Endodermal cell (in vitro differentiated cells): Measurements from ENCODE around the gene NTRK2. TPM values are rescaled to one million over a fixed set of nuclear protein-coding genes. Genes with fewer than 3 reads are reported as not detected.

Source experiments
- DNase-seq: peaks from one replicate; pipeline ENCODE4 v3.0.0-alpha.2; 2017
- H3K27ac ChIP-seq: 2 replicates; pipeline ENCODE4 v1.5.1; 2013; ENCODE audit warnings: mild to moderate bottlenecking, low read depth, low read length, moderate library complexity
- H3K27me3 ChIP-seq: 2 replicates; pipeline ENCODE4 v1.6.1; 2013; ENCODE audit warnings: mild to moderate bottlenecking, low read length, moderate library complexity; ENCODE audit not compliant: insufficient read depth, control insufficient read depth, poor library complexity, severe bottlenecking
- H3K36me3 ChIP-seq: 2 replicates; pipeline ENCODE4 v1.7.0; 2013; ENCODE audit warnings: mild to moderate bottlenecking, low read length, moderate library complexity; ENCODE audit not compliant: control insufficient read depth, insufficient read depth
- H3K4me1 ChIP-seq: one replicate; pipeline ENCODE4 v1.7.0; 2013; ENCODE audit warnings: low read length; ENCODE audit not compliant: control insufficient read depth, insufficient read depth
- H3K4me3 ChIP-seq: 2 replicates; pipeline ENCODE4 v1.5.1; 2013; ENCODE audit warnings: mild to moderate bottlenecking, low read length, moderate library complexity
- H3K9ac ChIP-seq: 2 replicates; pipeline ENCODE4 v1.6.1; 2013; ENCODE audit warnings: mild to moderate bottlenecking, low read length, moderate library complexity; ENCODE audit not compliant: poor library complexity, severe bottlenecking; ENCODE audit errors: extremely low read depth
- H3K9me3 ChIP-seq: 2 replicates; pipeline ENCODE4 v1.6.1; 2013; ENCODE audit warnings: mild to moderate bottlenecking, low read length, moderate library complexity; ENCODE audit not compliant: control insufficient read depth
- H3K27ac Mint-ChIP-seq: 2 replicates; pipeline ENCODE4 v1.8.0; 2020; ENCODE audit warnings: mixed read lengths
- H3K27me3 Mint-ChIP-seq: 2 replicates; pipeline ENCODE4 v1.8.0; 2021; ENCODE audit warnings: mild to moderate bottlenecking, mixed read lengths; ENCODE audit not compliant: insufficient read depth
- H3K36me3 Mint-ChIP-seq: 2 replicates; pipeline ENCODE4 v1.8.0; 2020; ENCODE audit warnings: low read depth, mixed read lengths
- H3K4me1 Mint-ChIP-seq: 2 replicates; pipeline ENCODE4 v1.8.0; 2020; ENCODE audit warnings: mixed read lengths
- H3K4me3 Mint-ChIP-seq: 2 replicates; pipeline ENCODE4 v1.8.0; 2020; ENCODE audit warnings: mild to moderate bottlenecking, moderate library complexity, mixed read lengths
- H3K9me3 Mint-ChIP-seq: 2 replicates; pipeline ENCODE4 v1.8.0; 2020; ENCODE audit warnings: mild to moderate bottlenecking, mixed read lengths
- WGBS, 2 experiments: methylation state at CpG; one replicate each; pipeline versions ENCODE4 v1.1.5 to v1.1.7; 2013; ENCODE audit warnings: missing lambda C conversion rate in 2 of 2, mixed read lengths in 1 of 2; ENCODE audit not compliant: insufficient coverage in 1 of 2, insufficient read length in 1 of 2; 5-methylcytosine and 5-hydroxymethylcytosine counted together
- long read RNA-seq, 4 experiments: library from polyadenylated mRNA in 2 of 4; library from RNA in 1 of 4; library from capped mRNA in 1 of 4; stranded (forward) in 3 of 4; unstranded in 1 of 4; transcript quantifications; one replicate each; pipeline ENCODE4 v2.0.0, GENCODE V29; 2020 to 2021; ENCODE audit warnings: inconsistent platforms in 1 of 4
- polyA plus RNA-seq, 2 experiments: library from polyadenylated mRNA; stranded (reverse); fragments of 50-300 nt; gene quantifications; one replicate each; pipeline ENCODE4 v1.2.3, GENCODE V29; 2013
- total RNA-seq, 2 donors: library from RNA; stranded (reverse); fragmentation: NEBNext Ultra II Directional in 1 of 2; extraction: Animal tissue kit (Norgen Biotek cat#: 25700) in 1 of 2; gene quantifications; 2 replicates in 1 of 2; 3 replicates in 1 of 2; pipeline ENCODE4 v1.2.1, GENCODE V29; 2021
- TF ChIP-seq, protein P1 (sequence below): fragments of 200-600 bp; sonication (generic); conservative IDR thresholded peaks from 2 replicates; pipeline ENCODE4 v1.5.0; 2021; ENCODE audit warnings: antibody characterized with exemption, mild to moderate bottlenecking

NTRK2 gene
- under 1 TPM; 0.09 to 0.18 TPM for total RNA-seq
- polyA plus RNA-seq (2013, experiment 1 of 2), result 116 TPM
- 91.8 TPM for polyA plus RNA-seq (2013, experiment 2 of 2)
- long read RNA-seq, experiment 1, result 0 reads
- long read RNA-seq, experiment 2, result 0 reads
- long read RNA-seq, experiment 3, result 0 reads
- long read RNA-seq, experiment 4, result 0 reads

DNA sequence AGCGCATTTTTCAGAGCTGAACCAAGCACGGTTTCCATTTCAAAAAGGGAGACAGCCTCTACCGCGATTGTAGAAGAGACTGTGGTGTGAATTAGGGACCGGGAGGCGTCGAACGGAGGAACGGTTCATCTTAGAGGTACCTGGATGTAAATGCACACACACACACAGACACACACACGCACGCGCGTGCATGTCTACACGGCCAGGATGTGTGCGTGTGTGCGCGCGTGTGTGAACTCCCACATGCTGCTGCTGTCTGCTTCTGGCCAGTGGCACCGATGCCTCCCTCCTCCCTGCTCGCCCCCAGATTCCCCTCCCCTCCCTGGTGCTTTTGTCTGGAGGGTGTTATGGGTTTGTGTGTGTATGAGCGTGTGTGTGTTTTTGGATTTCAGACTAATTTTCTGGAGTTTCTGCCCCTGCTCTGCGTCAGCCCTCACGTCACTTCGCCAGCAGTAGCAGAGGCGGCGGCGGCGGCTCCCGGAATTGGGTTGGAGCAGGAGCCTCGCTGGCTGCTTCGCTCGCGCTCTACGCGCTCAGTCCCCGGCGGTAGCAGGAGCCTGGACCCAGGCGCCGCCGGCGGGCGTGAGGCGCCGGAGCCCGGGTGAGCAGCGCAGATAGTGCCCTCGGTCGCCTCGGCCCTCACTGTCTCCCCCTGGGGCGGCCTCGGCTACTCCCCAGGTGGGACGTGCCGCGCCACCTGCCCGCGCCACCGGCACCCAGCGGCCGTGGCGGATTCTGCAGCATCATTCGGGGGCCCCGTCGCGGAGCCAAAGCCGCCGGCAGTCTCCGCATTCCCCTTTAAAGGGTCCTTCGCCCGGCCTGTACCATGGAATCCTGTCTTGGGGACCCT is at the start of gene NTRK2:
Gene NTRK2, plus strand, starts transcription at position 442 of the 850 bp plus-strand sequence. CDS start 1,020 bp downstream, outside the sequence.
- Mint-ChIP-seq H3K27ac (no peak within 1 kb of the TSS), H3K27me3 (peaks cover 88% of the 10 kb centered on the region), H3K9me3 (peaks cover 5% of the 10 kb centered on the region), H3K4me3 (peak within 1 kb of the TSS; percentile 59), H3K4me1 (peaks cover 9% of the 10 kb centered on the region), H3K36me3 (no peaks in the 10 kb centered on the region)
- peak; percentile 82 for DNase-seq
- H3K9ac ChIP-seq, result no peak within 1 kb of the TSS
- H3K9me3 ChIP-seq, result no peaks in the 10 kb centered on the region
- no peaks in the 10 kb centered on the region for H3K36me3 ChIP-seq
- peaks cover 86% of the 10 kb centered on the region for H3K27me3 ChIP-seq
- TF ChIP-seq, protein P1, sequence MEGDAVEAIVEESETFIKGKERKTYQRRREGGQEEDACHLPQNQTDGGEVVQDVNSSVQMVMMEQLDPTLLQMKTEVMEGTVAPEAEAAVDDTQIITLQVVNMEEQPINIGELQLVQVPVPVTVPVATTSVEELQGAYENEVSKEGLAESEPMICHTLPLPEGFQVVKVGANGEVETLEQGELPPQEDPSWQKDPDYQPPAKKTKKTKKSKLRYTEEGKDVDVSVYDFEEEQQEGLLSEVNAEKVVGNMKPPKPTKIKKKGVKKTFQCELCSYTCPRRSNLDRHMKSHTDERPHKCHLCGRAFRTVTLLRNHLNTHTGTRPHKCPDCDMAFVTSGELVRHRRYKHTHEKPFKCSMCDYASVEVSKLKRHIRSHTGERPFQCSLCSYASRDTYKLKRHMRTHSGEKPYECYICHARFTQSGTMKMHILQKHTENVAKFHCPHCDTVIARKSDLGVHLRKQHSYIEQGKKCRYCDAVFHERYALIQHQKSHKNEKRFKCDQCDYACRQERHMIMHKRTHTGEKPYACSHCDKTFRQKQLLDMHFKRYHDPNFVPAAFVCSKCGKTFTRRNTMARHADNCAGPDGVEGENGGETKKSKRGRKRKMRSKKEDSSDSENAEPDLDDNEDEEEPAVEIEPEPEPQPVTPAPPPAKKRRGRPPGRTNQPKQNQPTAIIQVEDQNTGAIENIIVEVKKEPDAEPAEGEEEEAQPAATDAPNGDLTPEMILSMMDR, result peak; percentile 70
- H3K4me3 ChIP-seq, result peak within 1 kb of the TSS; percentile 83
- no peaks in the 10 kb centered on the region for H3K4me1 ChIP-seq
- H3K27ac ChIP-seq, result no peak within 1 kb of the TSS
- 1% methylated on average over 28 to 68 of the region's 69 CpGs for WGBS, 2 experiments

DNA sequence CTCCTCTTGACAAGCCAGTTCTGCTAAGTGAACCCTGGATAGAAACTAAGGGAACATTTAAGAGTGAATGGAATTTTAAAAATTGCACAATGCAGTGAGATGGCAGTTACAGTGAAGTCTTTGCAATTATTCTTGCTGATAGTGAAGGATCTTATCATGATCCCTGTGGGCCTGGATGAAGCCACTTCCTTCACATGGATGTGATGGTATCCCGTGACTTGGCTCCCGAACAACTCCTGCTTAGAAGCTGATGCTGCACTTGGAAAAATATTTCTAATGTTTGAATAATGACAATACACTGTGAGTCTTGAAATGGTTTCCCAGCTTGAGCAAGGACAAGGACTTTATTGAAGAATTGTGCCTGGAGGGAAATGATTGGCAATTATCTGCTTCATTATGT is 49.2 kb upstream of the NTRK2 start:
- Histone ChIP-seq H3K9ac (no peak overlapping the region), H3K27me3 (no peaks in the 10 kb centered on the region), H3K27ac (no peak overlapping the region), H3K36me3 (no peaks in the 10 kb centered on the region), H3K9me3 (no peaks in the 10 kb centered on the region), H3K4me3 (no peak overlapping the region), H3K4me1 (no peaks in the 10 kb centered on the region)
- Mint-ChIP-seq H3K27me3 (no peaks in the 10 kb centered on the region), H3K27ac (no peak overlapping the region), H3K36me3 (no peaks in the 10 kb centered on the region), H3K9me3 (no peaks in the 10 kb centered on the region), H3K4me3 (no peak overlapping the region), H3K4me1 (no peaks in the 10 kb centered on the region)
- TF ChIP-seq, protein P1, result no peak
- WGBS, 2 experiments, result 90 to 100% methylated on average over 2 of the region's 2 CpGs
- DNase-seq, result no peak

DNA sequence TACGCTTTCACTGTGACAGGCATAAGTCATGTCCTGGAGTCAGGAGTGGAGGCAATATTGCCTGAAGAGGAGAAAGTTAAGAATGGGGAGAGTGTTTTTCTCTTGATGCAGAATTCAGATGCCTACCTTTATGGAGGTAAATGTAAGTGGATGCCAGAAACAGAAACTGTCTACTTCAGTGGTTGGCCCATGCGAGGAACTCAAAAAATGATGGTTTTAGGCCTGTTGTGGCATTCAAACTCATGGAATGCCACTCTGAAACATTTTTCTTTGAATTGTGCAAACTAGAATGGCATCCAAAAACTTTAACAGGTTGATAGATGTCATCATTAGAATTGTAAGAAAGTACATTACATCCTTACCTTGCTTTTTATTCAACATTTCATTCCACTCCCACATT is 47.7 kb upstream of the NTRK2 start:
- H3K36me3 ChIP-seq, result no peaks in the 10 kb centered on the region
- Mint-ChIP-seq H3K4me1 (no peaks in the 10 kb centered on the region), H3K36me3 (no peaks in the 10 kb centered on the region), H3K27ac (no peak overlapping the region), H3K4me3 (no peak overlapping the region), H3K9me3 (no peaks in the 10 kb centered on the region), H3K27me3 (peaks cover 4% of the 10 kb centered on the region)
- H3K27me3 ChIP-seq, result no peaks in the 10 kb centered on the region
- H3K9me3 ChIP-seq, result no peaks in the 10 kb centered on the region
- no peaks in the 10 kb centered on the region for H3K4me1 ChIP-seq
- TF ChIP-seq, protein P1, result no peak
- no peak overlapping the region for H3K27ac ChIP-seq
- DNase-seq, result no peak
- no peak overlapping the region for H3K9ac ChIP-seq
- WGBS, 2 experiments, result 100% methylated on average over 2 of the region's 2 CpGs
- H3K4me3 ChIP-seq, result no peak overlapping the region
